Body of pancreas (tissue), 4 donors: ENCODE data around the gene MYCBP2. TPM values are rescaled to one million over a fixed set of nuclear protein-coding genes. Genes with fewer than 3 reads are reported as not detected.

Experiments
- ATAC-seq: fragments of 150-250 bp; one replicate; pipeline ENCODE4 v1.9.1; 2016
- DNase-seq, 4 donors: peaks; one replicate each; pipeline ENCODE4 v3.0.0-alpha.2; 2019
- H3K27ac ChIP-seq, 4 donors: fragments of 200-600 bp; sonication (generic); 1 replicate in 3 of 4; 2 replicates in 1 of 4; pipeline versions ENCODE4 v1.5.1 to v1.6.1; 2016 to 2019; ENCODE audit warnings: mild to moderate bottlenecking in 1 of 4, mixed read lengths in 1 of 4, moderate library complexity in 1 of 4
- H3K27me3 ChIP-seq, 2 donors: fragments of 200-600 bp; sonication (generic); one replicate each; pipeline ENCODE4 v1.6.0; 2016; ENCODE audit warnings: mild to moderate bottlenecking in 1 of 2
- H3K36me3 ChIP-seq, 2 donors: fragments of 200-600 bp; sonication (generic); replicated peaks in 1 of 2; 2 replicates each; pipeline ENCODE4 v1.5.1; 2016; ENCODE audit warnings: low read depth in 2 of 2; ENCODE audit not compliant: insufficient read depth in 1 of 2
- H3K4me1 ChIP-seq: fragments of 200-600 bp; sonication (generic); one replicate; pipeline ENCODE4 v1.6.0; 2016
- H3K4me3 ChIP-seq, 2 donors: fragments of 200-600 bp; sonication (generic); 1 replicate in 1 of 2; 2 replicates in 1 of 2; pipeline ENCODE4 v1.5.1; 2016 to 2019
- H3K9me3 ChIP-seq, 3 donors: fragments of 200-600 bp; sonication (generic); 1 replicate in 2 of 3; 2 replicates in 1 of 3; pipeline ENCODE4 v1.5.1; 2016
- CTCF ChIP-seq, 7 experiments: fragments of 450-650 bp in 4 of 7; fragments of 200-600 bp in 3 of 7; sonication (generic) in 3 of 7; IDR thresholded peaks; one replicate each; pipeline ENCODE4 v1.5.1; 2016 to 2019; ENCODE audit warnings: antibody characterized with exemption in 7 of 7
- POLR2A ChIP-seq, 3 donors: fragments of 450-650 bp; IDR thresholded peaks; one replicate each; pipeline ENCODE4 v1.6.1; 2016; ENCODE audit warnings: antibody characterized with exemption in 3 of 3, mild to moderate bottlenecking in 2 of 3
- WGBS, 2 donors: methylation state at CpG; one replicate each; pipeline ENCODE4 v1.1.5; 2017; 5-methylcytosine and 5-hydroxymethylcytosine counted together
- intact Hi-C: fragments of 100-400 bp; cut with DNase I; formaldehyde crosslinking; loops from one replicate; pipeline ENCODE4 v1.15.1; 2023
- total RNA-seq, 2 donors: library from RNA; depleted of rRNA; stranded (reverse); fragments of >200 nt; gene quantifications; one replicate each; pipeline ENCODE4 v1.1.0, GENCODE V29; 2016

Gene MYCBP2
- total RNA-seq, 2 donors from 2014 or later, result 85.9 to 127 TPM

- no peak overlapping the region for H3K27ac ChIP-seq
- no peaks in the 10 kb centered on the region for H3K36me3 ChIP-seq
- intact Hi-C loops, result no loop called here
- H3K4me3 ChIP-seq, result no peak overlapping the region
- H3K4me1 ChIP-seq, result peaks cover 38% of the 10 kb centered on the region
- WGBS, 2 donors, result 59 to 62% methylated on average over 2 of the region's 2 CpGs
- H3K9me3 ChIP-seq, result no peaks in the 10 kb centered on the region
- no peak for ATAC-seq
- no peak for DNase-seq
- no peaks in the 10 kb centered on the region for H3K27me3 ChIP-seq
- TF ChIP-seq CTCF (IDR thresholded peaks at IDR 0.05) (no peak), POLR2A (IDR thresholded peaks at IDR 0.05) (no peak)
These were observed 16.7 kb downstream of the MYCBP2 start for GRCh38 chr13:77310161-77310560.

GRCh38 chr13:77309254-77309653 lies 17.6 kb downstream of the MYCBP2 start:
- Histone ChIP-seq H3K9me3 (no peaks in the 10 kb centered on the region), H3K4me3 (no peak overlapping the region), H3K27ac (no peak overlapping the region), H3K36me3 (no peaks in the 10 kb centered on the region), H3K27me3 (no peaks in the 10 kb centered on the region), H3K4me1 (peaks cover 38% of the 10 kb centered on the region)
- intact Hi-C loops, result no loop called here
- ATAC-seq (no peak), DNase-seq (no peak)
- 76 to 82% methylated on average over 2 of the region's 2 CpGs for WGBS, 2 donors
- no peak for TF ChIP-seq POLR2A (IDR thresholded peaks at IDR 0.05)
- no peak for TF ChIP-seq CTCF (IDR thresholded peaks at IDR 0.05)

- no peaks in the 10 kb centered on the region for H3K27me3 ChIP-seq
- peak; percentile 35 for ATAC-seq
- H3K27ac ChIP-seq, result peak overlapping the region in 1 of 4 donors; percentile 12
- DNase-seq, result no peak
- no peaks in the 10 kb centered on the region for H3K36me3 ChIP-seq
- intact Hi-C loops, result no loop called here
- no peak overlapping the region for H3K4me3 ChIP-seq
- H3K4me1 ChIP-seq, result peaks cover 38% of the 10 kb centered on the region
- no peak for TF ChIP-seq CTCF (IDR thresholded peaks at IDR 0.05)
- TF ChIP-seq POLR2A (IDR thresholded peaks at IDR 0.05), result no peak
- H3K9me3 ChIP-seq, result no peaks in the 10 kb centered on the region
These were observed 20.4 kb downstream of the MYCBP2 start for GRCh38 chr13:77306458-77306857.

- intact Hi-C loops, result no loop called here
- Histone ChIP-seq H3K27me3 (no peaks in the 10 kb centered on the region), H3K4me3 (no peak overlapping the region), H3K9me3 (no peaks in the 10 kb centered on the region), H3K27ac (peak overlapping the region in 1 of 4 donors; percentile 24), H3K36me3 (no peaks in the 10 kb centered on the region), H3K4me1 (peaks cover 35% of the 10 kb centered on the region)
- no peak for ATAC-seq
- TF ChIP-seq POLR2A (IDR thresholded peaks at IDR 0.05) (no peak), CTCF (IDR thresholded peaks at IDR 0.05) (no peak)
- no peak for DNase-seq
These were observed 21.6 kb downstream of the MYCBP2 start for GRCh38 chr13:77305266-77305665.

GRCh38 chr13:77300176-77301037 lies 26.5 kb downstream of the MYCBP2 start:
- DNase-seq (no peak), ATAC-seq (peak; percentile 24)
- Histone ChIP-seq H3K9me3 (no peaks in the 10 kb centered on the region), H3K27ac (peak overlapping the region in 1 of 4 donors; percentile 1), H3K4me3 (no peak overlapping the region), H3K36me3 (no peaks in the 10 kb centered on the region), H3K4me1 (peaks cover 18% of the 10 kb centered on the region), H3K27me3 (no peaks in the 10 kb centered on the region)
- TF ChIP-seq CTCF (IDR thresholded peaks at IDR 0.05) (no peak), POLR2A (IDR thresholded peaks at IDR 0.05) (no peak)
- intact Hi-C loops, result no loop called here
- 44 to 51% methylated on average over 5 of the region's 5 CpGs for WGBS, 2 donors
